Measurements from ENCODE around the gene MPZL2. TPM values are rescaled to one million over a fixed set of nuclear protein-coding genes. Genes with fewer than 3 reads are reported as not detected.
A peak's percentile ranks its signal among the peaks of the same experiment; 100 is the strongest.

MPZL2 gene
- total RNA-seq, 1 donor from 2014 or later, result 49.6 TPM

GRCh38 chr11:118227865-118228785 lies 36.0 kb downstream of the MPZL2 start:
- DNase-seq (ENCODE audit: low spot score) (no peak), ATAC-seq (peak; percentile 61)
- intact Hi-C loops (cut with DNase I), result no loop called here

- intact Hi-C loops (cut with DNase I), result no loop called here
- no peak for ATAC-seq
These were observed 37.3 kb downstream of the MPZL2 start for GRCh38 chr11:118226781-118227180.

GRCh38 chr11:118226296-118226695 lies 37.8 kb downstream of the MPZL2 start:
- DNase-seq (ENCODE audit: low spot score), result no peak
- no peak for ATAC-seq
- intact Hi-C loops (cut with DNase I), result no loop called here

More at GRCh38 chr11:118226781-118227180, 37.3 kb downstream of the MPZL2 start:
- no peak for DNase-seq (ENCODE audit: low spot score)

GRCh38 chr11:118224511-118225188 lies 39.4 kb downstream of the MPZL2 start, which contains the start of gene JAML:
JAML (minus strand) TSS chr11:118225011; CDS start chr11:118214866, 10,145 bp downstream.
- ATAC-seq (peak; percentile 70), DNase-seq (ENCODE audit: low spot score) (no peak)
- intact Hi-C loops (cut with DNase I), result no loop called here

GRCh38 chr11:118223992-118224391 lies 40.1 kb downstream of the MPZL2 start:
- intact Hi-C loops (cut with DNase I), result no loop called here
- DNase-seq (ENCODE audit: low spot score) (no peak), ATAC-seq (no peak)

- DNase-seq (ENCODE audit: low spot score) (no peak), ATAC-seq (no peak)
- intact Hi-C loops (cut with DNase I), result no loop called here
These were observed 40.5 kb downstream of the MPZL2 start for GRCh38 chr11:118223570-118223969.

- intact Hi-C loops (cut with DNase I), result no loop called here
- ATAC-seq (no peak), DNase-seq (ENCODE audit: low spot score) (no peak)
These were observed 41.7 kb downstream of the MPZL2 start for GRCh38 chr11:118222437-118222836.

- ATAC-seq (no peak), DNase-seq (ENCODE audit: low spot score) (no peak)
- intact Hi-C loops (cut with DNase I), result no loop called here
These were observed 42.7 kb downstream of the MPZL2 start for GRCh38 chr11:118221419-118221818.

GRCh38 chr11:118219732-118220131 lies 44.4 kb downstream of the MPZL2 start:
- intact Hi-C loops (cut with DNase I), result no loop called here
- no peak for ATAC-seq
- DNase-seq (ENCODE audit: low spot score), result no peak

GRCh38 chr11:118219244-118219643 lies 44.9 kb downstream of the MPZL2 start:
- DNase-seq (ENCODE audit: low spot score) (no peak), ATAC-seq (no peak)
- intact Hi-C loops (cut with DNase I), result no loop called here

GRCh38 chr11:118217575-118217974 lies 46.5 kb downstream of the MPZL2 start:
- ATAC-seq, result no peak
- intact Hi-C loops (cut with DNase I), result no loop called here

GRCh38 chr11:118216621-118217481 lies 47.2 kb downstream of the MPZL2 start:
- ATAC-seq (no peak), DNase-seq (ENCODE audit: low spot score) (no peak)

More at GRCh38 chr11:118217575-118217974, 46.5 kb downstream of the MPZL2 start:
- no peak for DNase-seq (ENCODE audit: low spot score)

GRCh38 chr11:118215765-118216164 lies 48.3 kb downstream of the MPZL2 start:
- ATAC-seq (no peak), DNase-seq (ENCODE audit: low spot score) (no peak)
- intact Hi-C loops (cut with DNase I), result no loop called here

More at GRCh38 chr11:118216621-118217481, 47.2 kb downstream of the MPZL2 start:
- intact Hi-C loops (cut with DNase I), result no loop called here

- no peak for DNase-seq (ENCODE audit: low spot score)
- intact Hi-C loops (cut with DNase I), result no loop called here
- ATAC-seq, result no peak
These were observed 48.8 kb downstream of the MPZL2 start for GRCh38 chr11:118215262-118215661.

GRCh38 chr11:118214210-118214914 lies 49.7 kb downstream of the MPZL2 start:
- intact Hi-C loops (cut with DNase I), result no loop called here
- no peak for DNase-seq (ENCODE audit: low spot score)
- ATAC-seq, result peak; percentile 49

GRCh38 chr11:118213781-118214180 lies 50.3 kb downstream of the MPZL2 start:
- intact Hi-C loops (cut with DNase I), result no loop called here
- DNase-seq (ENCODE audit: low spot score) (no peak), ATAC-seq (no peak)

GRCh38 chr11:118213201-118213600 lies 50.9 kb downstream of the MPZL2 start:
- ATAC-seq, result no peak
- intact Hi-C loops (cut with DNase I), result no loop called here
- DNase-seq (ENCODE audit: low spot score), result no peak

GRCh38 chr11:118212781-118213191 lies 51.3 kb downstream of the MPZL2 start:
- DNase-seq (ENCODE audit: low spot score), result no peak
- ATAC-seq, result no peak
- intact Hi-C loops (cut with DNase I), result no loop called here

All from sciatic nerve (tissue), 2 donors.